ENCODE measurements around the gene TAS2R1. TPM values are rescaled to one million over a fixed set of nuclear protein-coding genes. Genes with fewer than 3 reads are reported as not detected.

The TAS2R1 gene
- polyA plus RNA-seq, 2 of the 4 experiments (the other 2 are of a cell fraction), result not detected

DNA sequence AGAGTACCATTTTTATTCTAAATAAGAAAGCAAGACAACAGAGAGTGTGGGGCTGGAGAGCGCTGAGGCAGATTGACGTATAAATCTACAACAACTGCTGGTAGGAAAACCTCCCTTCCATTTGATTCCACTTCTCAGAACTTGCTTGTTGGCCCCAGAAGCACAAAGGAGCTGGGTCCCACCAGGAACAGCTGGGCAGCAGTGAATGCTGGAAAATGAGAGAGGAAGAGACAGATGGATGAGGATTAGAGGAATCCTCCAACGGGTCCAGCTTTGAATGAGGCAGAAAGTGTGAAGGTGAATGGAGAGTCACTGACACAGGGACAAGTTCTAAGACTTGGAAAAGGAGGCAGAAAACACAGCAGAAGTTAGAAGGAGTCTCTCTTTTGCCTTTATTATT, 14.8 kb downstream of the TAS2R1 start:
- ChIA-PET POLR2A (no interaction called here), CTCF (no interaction called here)
- no peak overlapping the region for H3K4me2 ChIP-seq
- WGBS (ENCODE audit: missing lambda C conversion rate), result 22% methylated on average over 3 of the region's 3 CpGs
- TF ChIP-seq HDAC2 (IDR thresholded peaks at IDR 0.05) (no peak), KDM5A (IDR thresholded peaks at IDR 0.05) (no peak), CBX2 (IDR thresholded peaks at IDR 0.05; ENCODE audit: borderline replicate concordance, low read depth) (no peak), SREBF2 (IDR thresholded peaks at IDR 0.05) (no peak), ATOH8 (CRISPR knock-in tag; IDR thresholded peaks at IDR 0.05; ENCODE audit: low read depth) (no peak), HEYL (CRISPR knock-in tag; IDR thresholded peaks at IDR 0.05) (no peak)
- TF ChIP-seq, protein P1, sequence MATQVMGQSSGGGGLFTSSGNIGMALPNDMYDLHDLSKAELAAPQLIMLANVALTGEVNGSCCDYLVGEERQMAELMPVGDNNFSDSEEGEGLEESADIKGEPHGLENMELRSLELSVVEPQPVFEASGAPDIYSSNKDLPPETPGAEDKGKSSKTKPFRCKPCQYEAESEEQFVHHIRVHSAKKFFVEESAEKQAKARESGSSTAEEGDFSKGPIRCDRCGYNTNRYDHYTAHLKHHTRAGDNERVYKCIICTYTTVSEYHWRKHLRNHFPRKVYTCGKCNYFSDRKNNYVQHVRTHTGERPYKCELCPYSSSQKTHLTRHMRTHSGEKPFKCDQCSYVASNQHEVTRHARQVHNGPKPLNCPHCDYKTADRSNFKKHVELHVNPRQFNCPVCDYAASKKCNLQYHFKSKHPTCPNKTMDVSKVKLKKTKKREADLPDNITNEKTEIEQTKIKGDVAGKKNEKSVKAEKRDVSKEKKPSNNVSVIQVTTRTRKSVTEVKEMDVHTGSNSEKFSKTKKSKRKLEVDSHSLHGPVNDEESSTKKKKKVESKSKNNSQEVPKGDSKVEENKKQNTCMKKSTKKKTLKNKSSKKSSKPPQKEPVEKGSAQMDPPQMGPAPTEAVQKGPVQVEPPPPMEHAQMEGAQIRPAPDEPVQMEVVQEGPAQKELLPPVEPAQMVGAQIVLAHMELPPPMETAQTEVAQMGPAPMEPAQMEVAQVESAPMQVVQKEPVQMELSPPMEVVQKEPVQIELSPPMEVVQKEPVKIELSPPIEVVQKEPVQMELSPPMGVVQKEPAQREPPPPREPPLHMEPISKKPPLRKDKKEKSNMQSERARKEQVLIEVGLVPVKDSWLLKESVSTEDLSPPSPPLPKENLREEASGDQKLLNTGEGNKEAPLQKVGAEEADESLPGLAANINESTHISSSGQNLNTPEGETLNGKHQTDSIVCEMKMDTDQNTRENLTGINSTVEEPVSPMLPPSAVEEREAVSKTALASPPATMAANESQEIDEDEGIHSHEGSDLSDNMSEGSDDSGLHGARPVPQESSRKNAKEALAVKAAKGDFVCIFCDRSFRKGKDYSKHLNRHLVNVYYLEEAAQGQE (IDR thresholded peaks at IDR 0.05), result no peak
- no peaks in the 10 kb centered on the region for H3K9me3 ChIP-seq
- ATAC-seq (no peak), FAIRE-seq (no peak), DNase-seq (ENCODE audit: low read depth in 1 of 2, low spot score in 1 of 2) (no peak)
- H3K4me1 ChIP-seq, result no peaks in the 10 kb centered on the region
- no peak overlapping the region for H3K4me3 ChIP-seq
- no peak overlapping the region for H3K27ac ChIP-seq

DNA sequence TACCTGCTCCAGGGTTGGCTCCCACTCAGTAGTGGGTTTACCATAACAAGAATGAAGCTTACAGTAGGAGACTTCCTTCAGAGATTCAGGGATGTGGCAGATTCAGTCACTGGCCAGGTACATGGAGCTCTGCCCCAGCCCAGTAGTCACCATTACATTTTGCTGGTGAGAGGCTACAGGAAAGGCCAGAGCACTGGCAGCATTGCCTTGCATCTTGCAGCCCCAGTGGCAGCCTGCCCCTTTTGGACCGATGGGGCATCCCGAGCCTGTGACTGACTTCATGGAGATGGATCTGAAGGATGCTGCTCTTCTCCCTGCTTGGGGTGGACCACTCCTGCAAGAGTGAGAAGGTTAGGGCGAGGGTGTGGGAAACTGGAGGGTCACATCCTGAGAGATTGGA, 16.8 kb downstream of the TAS2R1 start:
- POLR2A ChIA-PET, result no interaction called here
- no peak for TF ChIP-seq BHLHE40 (IDR thresholded peaks at IDR 0.05; ENCODE audit: low read depth, low read length)
- TF ChIP-seq CHD2 (IDR thresholded peaks at IDR 0.05; ENCODE audit: low read length, partially characterized antibody), result no peak
- TF ChIP-seq SREBF2 (IDR thresholded peaks at IDR 0.05), result no peak
- TF ChIP-seq, protein P2, sequence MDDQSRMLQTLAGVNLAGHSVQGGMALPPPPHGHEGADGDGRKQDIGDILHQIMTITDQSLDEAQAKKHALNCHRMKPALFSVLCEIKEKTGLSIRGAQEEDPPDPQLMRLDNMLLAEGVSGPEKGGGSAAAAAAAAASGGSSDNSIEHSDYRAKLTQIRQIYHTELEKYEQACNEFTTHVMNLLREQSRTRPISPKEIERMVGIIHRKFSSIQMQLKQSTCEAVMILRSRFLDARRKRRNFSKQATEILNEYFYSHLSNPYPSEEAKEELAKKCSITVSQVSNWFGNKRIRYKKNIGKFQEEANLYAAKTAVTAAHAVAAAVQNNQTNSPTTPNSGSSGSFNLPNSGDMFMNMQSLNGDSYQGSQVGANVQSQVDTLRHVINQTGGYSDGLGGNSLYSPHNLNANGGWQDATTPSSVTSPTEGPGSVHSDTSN (IDR thresholded peaks at IDR 0.05), result no peak
- no peak for TF ChIP-seq MYC (IDR thresholded peaks at IDR 0.05; ENCODE audit: borderline replicate concordance, low read length)
- TF ChIP-seq KDM1A (IDR thresholded peaks at IDR 0.05; ENCODE audit: low read depth), result no peak
- WGBS (ENCODE audit: missing lambda C conversion rate), result 0% methylated on average over 3 of the region's 3 CpGs
- H3K4me2 ChIP-seq, result no peak overlapping the region
- H3K9me3 ChIP-seq, result no peaks in the 10 kb centered on the region
- CTCF ChIA-PET, result interaction anchor here (0.9 kb wide), 1 partner anchor 532 kb away, joined by 3 read pairs; no protein-coding TSS in a partner anchor
- ATAC-seq (no peak), FAIRE-seq (no peak), DNase-seq (ENCODE audit: low read depth in 1 of 2, low spot score in 1 of 2) (no peak)
- H3K4me1 ChIP-seq, result no peaks in the 10 kb centered on the region
- H3K27ac ChIP-seq, result no peak overlapping the region
- no peak overlapping the region for H3K4me3 ChIP-seq

DNA sequence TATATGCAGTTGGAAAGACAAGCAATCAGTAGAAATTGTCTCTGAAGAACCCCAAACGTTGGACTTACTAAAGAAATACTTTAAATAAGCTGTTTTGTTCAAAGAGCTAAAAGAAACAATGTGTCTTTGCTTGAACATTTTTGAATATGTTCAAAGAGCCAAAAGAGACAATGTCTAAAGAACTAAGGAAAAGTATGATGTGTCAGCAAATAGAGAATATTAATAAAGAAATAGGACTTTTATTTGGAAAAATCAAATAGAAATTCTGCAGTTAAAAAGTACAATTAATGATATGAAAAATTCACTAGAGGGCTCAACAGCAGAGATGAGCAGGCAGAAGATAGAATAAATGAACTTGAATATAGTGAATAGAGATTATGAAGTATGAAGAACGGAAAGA, 19.2 kb downstream of the TAS2R1 start:
- ATAC-seq, result no peak
- WGBS (ENCODE audit: missing lambda C conversion rate), result 8% methylated on average over 2 of the region's 2 CpGs
- Histone ChIP-seq H3K4me1 (no peaks in the 10 kb centered on the region), H3K4me3 (no peak overlapping the region), H3K4me2 (no peak overlapping the region), H3K9me3 (no peaks in the 10 kb centered on the region), H3K27ac (no peak overlapping the region)
- POLR2A ChIA-PET, result no interaction called here
- no peak for FAIRE-seq
- CTCF ChIA-PET, result interaction anchor here (0.8 to 1.5 kb wide), 2 partner anchors 9 to 16 kb away, joined by 4 to 5 read pairs; no protein-coding TSS in a partner anchor
- TF ChIP-seq RAD21 (conservative IDR thresholded peaks at IDR 0.05 in 1 of 2, IDR thresholded peaks at IDR 0.05 in 1 of 2) (no peak), RCOR1 (IDR thresholded peaks at IDR 0.05; ENCODE audit: low read depth, low read length) (no peak), FOSL2 (IDR thresholded peaks at IDR 0.05) (no peak), FOSL2 (CRISPR knock-in tag; IDR thresholded peaks at IDR 0.05) (no peak), MAFK (IDR thresholded peaks at IDR 0.05; ENCODE audit: partially characterized antibody) (peak; percentile 49)
- TF ChIP-seq, protein P3, sequence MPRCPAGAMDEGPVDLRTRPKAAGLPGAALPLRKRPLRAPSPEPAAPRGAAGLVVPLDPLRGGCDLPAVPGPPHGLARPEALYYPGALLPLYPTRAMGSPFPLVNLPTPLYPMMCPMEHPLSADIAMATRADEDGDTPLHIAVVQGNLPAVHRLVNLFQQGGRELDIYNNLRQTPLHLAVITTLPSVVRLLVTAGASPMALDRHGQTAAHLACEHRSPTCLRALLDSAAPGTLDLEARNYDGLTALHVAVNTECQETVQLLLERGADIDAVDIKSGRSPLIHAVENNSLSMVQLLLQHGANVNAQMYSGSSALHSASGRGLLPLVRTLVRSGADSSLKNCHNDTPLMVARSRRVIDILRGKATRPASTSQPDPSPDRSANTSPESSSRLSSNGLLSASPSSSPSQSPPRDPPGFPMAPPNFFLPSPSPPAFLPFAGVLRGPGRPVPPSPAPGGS (IDR thresholded peaks at IDR 0.05), result no peak
- no peak for DNase-seq (ENCODE audit: low read depth in 1 of 2, low spot score in 1 of 2)
